C4-2B (cell line): ENCODE measurements around the gene RBM28.

Experiments used
- H3K27ac ChIP-seq: fragments of 450-650 bp; 2 replicates; pipeline ENCODE4 v1.5.1; 2017
- ZFX ChIP-seq: fragments of 450-650 bp; IDR thresholded peaks from 2 replicates; pipeline ENCODE4 v1.6.1; 2017
- TF ChIP-seq, protein P1 (sequence below): fragments of 450-650 bp; conservative IDR thresholded peaks from 2 replicates; pipeline ENCODE4 v1.5.1; 2017; ENCODE audit warnings: mild to moderate bottlenecking

Gene RBM28

DNA sequence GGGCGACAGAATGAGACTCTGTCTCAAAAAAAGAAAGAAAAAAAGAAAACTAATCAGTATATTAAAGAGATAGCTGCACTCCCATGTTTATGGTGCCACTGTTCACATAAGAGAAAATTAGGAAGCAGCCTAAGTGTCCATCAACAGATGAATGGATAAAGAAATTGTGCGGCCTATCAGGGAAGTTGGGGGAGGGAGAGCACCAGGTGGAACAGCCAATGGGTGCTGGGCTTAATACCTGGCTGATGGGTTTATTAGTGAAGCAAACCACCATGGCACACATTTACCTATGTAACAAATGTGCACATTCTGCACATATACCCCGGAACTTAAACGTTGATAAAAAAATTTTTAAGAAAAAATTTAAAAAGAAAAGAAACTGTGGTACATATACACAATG, 26.8 kb upstream of the RBM28 start:
- TF ChIP-seq ZFX, result no peak
- TF ChIP-seq, protein P1, sequence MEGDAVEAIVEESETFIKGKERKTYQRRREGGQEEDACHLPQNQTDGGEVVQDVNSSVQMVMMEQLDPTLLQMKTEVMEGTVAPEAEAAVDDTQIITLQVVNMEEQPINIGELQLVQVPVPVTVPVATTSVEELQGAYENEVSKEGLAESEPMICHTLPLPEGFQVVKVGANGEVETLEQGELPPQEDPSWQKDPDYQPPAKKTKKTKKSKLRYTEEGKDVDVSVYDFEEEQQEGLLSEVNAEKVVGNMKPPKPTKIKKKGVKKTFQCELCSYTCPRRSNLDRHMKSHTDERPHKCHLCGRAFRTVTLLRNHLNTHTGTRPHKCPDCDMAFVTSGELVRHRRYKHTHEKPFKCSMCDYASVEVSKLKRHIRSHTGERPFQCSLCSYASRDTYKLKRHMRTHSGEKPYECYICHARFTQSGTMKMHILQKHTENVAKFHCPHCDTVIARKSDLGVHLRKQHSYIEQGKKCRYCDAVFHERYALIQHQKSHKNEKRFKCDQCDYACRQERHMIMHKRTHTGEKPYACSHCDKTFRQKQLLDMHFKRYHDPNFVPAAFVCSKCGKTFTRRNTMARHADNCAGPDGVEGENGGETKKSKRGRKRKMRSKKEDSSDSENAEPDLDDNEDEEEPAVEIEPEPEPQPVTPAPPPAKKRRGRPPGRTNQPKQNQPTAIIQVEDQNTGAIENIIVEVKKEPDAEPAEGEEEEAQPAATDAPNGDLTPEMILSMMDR, result no peak
- H3K27ac ChIP-seq, result no peak overlapping the region

DNA sequence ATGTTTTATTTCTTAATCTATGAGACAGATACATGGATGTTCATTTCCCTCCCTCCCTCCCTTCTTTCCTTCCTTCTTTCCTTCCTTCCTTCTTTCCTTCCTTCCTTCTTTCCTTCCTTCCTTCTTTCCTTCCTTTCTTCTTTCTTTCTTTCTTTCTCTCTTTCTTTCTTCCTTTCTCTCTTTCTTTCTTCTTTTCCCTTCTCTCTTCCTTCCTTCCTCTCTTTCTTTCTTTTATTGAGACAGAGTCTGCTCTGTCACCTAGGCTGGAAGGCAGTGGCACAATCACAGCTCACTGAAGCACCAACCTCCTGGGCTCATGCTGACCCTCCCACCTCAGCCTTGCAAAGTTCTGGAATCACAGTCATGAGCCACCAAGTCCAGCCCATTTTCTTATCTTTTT, 23.3 kb upstream of the RBM28 start:
- TF ChIP-seq, protein P1, result no peak
- no peak for TF ChIP-seq ZFX
- no peak overlapping the region for H3K27ac ChIP-seq

DNA sequence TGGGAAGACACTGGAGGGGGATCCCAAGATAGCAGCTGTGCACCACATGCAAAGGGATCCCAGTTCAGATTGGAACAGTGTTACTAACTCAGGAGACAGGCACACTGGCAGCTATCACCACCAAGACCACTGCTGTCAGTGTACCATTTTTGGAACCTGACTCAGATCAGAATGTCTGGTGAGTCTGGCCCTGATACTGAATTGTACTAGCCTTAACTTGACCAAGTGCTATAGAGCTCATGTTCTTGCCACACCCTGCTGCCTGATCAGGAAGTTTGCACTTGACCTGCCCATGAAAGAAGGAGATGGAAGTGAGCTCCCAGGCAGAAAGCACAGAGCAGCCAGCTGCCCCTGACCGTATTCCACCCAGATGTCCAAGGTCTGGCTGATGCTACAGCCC, 22.6 kb upstream of the RBM28 start:
- no peak for TF ChIP-seq ZFX
- TF ChIP-seq, protein P1, result no peak
- no peak overlapping the region for H3K27ac ChIP-seq

DNA sequence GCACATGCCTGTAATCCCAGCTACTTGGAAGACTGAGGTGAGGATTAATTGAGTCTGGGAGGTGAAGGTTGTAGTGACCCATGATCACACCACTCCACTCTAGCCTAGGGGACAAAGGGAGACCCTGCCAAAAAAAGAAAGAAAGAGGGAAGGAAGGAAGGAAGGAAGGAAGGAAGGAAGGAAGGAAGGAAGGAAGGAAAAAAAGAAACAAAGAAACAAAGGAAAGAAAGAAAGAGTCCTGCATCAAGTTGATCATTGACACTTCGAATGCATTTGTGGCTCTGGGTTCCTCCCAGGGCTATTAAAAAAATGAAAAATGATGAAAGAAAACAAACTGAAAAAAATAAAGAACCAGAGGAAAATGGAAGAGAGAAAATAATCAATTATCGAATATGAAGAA, 21.7 kb upstream of the RBM28 start:
- TF ChIP-seq ZFX, result no peak
- TF ChIP-seq, protein P1, result no peak
- no peak overlapping the region for H3K27ac ChIP-seq

DNA sequence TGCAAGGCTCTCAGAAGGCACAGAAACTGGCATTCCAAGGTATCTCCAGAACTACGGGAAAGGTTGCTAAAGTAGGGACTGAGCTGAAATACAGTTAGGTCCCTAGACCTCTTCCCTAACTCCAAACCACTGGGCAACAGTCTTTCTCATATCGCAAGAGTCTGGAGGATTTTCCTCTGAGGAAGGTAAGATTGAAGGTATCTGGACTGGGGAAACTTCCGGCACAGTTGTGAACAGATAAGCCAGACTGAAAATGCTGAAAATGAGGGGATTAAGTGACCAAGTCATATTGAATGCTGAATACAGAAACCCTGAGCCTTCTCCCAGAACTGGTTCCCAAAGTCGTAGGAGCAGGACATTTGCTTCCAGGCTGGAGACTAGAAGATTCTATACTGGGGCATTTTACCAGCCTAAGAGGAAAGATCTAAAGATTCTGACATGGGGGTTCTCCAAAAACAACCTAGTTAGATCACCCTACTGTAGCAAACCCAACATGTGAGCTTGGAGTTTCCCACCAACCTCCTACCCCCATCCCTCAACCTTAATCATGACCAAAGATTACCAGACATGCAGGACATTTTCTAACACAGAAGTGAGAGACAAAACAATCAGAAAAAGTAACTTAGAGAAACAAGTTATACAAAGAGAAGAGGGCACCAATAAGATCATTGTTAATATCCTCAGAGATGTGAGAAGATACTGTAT, 20.6 kb upstream of the RBM28 start:
- no peak overlapping the region for H3K27ac ChIP-seq
- TF ChIP-seq, protein P1, result no peak
- TF ChIP-seq ZFX, result no peak

DNA sequence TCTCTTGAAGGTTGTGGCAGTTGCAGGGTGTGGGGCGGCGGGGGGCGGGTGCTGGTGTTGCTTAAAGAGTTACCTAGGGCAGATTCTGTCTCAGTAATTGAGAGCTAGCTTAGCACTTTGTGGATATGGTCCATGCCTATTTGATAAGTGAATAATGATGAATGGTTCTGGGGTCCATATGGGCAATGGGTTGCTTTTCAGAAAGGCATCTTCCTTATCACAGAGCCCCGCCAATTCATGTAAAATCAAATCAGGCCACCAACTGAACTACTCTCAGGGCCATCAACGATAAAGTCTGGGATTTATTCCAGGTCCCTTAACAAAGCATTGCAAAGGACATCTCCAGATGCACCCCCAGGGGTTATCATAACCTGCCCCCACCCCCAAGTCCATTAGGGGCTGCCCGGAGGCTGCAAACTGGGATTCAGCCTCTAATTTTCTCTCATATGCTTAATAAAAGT, 19.6 kb upstream of the RBM28 start:
- TF ChIP-seq, protein P1, result no peak
- TF ChIP-seq ZFX, result no peak
- no peak overlapping the region for H3K27ac ChIP-seq

DNA sequence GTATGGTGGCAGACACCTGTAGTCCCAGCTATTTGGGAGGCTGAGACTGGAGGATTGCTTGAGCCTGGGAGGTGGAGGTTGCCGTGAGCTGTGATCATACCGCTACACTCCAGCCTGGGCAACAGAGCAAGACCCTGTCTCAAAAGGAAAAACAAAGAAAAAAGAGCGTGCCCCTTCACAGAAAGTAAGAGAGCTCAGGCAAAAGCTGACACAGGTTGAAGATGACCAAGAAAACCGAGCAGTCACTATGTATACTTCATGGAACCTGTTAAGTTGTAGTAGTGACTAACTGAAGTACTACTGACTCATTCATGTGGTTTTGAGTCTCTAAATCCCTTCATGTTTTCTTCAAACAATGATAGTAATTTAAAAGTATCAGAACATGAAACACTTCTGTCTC, 19.0 kb upstream of the RBM28 start:
- H3K27ac ChIP-seq, result no peak overlapping the region
- TF ChIP-seq, protein P1, result no peak
- no peak for TF ChIP-seq ZFX
